Activated B cell treated with CpG ODN at 0.5 μM for 24 hours (primary cell): Measurements from ENCODE around the gene TGFBR1. TPM values are rescaled to one million over a fixed set of nuclear protein-coding genes. Genes with fewer than 3 reads are reported as not detected.
A peak's percentile ranks its signal among the peaks of the same experiment; 100 is the strongest.

Source experiments
- ATAC-seq: fragments of 200-7000 bp; cut with Tn5 transposase; one replicate; pipeline ENCODE4 v1.10.0; 2021; ENCODE audit warnings: low read depth, mild to moderate bottlenecking, moderate library complexity
- CTCF ChIA-PET: fragments of 350-600 bp; sonication (Branson Sonifier 250); formaldehyde crosslinking; loops from one replicate; lab custom pipeline; 2021; ENCODE audit warnings: antibody characterized with exemption; lab: Charles Lee
- POLR2A ChIA-PET: fragments of 350-600 bp; sonication (Branson Sonifier 250); formaldehyde crosslinking; loops from one replicate; lab custom pipeline; 2021; ENCODE audit warnings: antibody characterized with exemption; lab: Charles Lee
- DNase-seq: peaks from one replicate; pipeline ENCODE4 v3.0.0; 2022
- H3K27ac Mint-ChIP-seq: one replicate; pipeline ENCODE4 v1.8.0; 2020; ENCODE audit warnings: mixed read lengths
- H3K27me3 Mint-ChIP-seq: one replicate; pipeline ENCODE4 v1.8.0; 2021; ENCODE audit warnings: mixed read lengths
- H3K36me3 Mint-ChIP-seq: one replicate; pipeline ENCODE4 v1.8.0; 2021; ENCODE audit warnings: low read depth, mixed read lengths
- H3K4me1 Mint-ChIP-seq: one replicate; pipeline ENCODE4 v1.8.0; 2021; ENCODE audit warnings: mixed read lengths
- H3K4me3 Mint-ChIP-seq: one replicate; pipeline ENCODE4 v1.8.0; 2020; ENCODE audit warnings: mild to moderate bottlenecking, mixed read lengths
- H3K9me3 Mint-ChIP-seq: one replicate; pipeline ENCODE4 v1.8.0; 2020; ENCODE audit warnings: mixed read lengths
- CTCF ChIP-seq: fragments of 200-600 bp; IDR thresholded peaks from one replicate; pipeline ENCODE4 v1.8.0; 2022; ENCODE audit warnings: antibody characterized with exemption, mild to moderate bottlenecking
- intact Hi-C: fragments of 100-400 bp; cut with micrococcal nuclease; formaldehyde crosslinking; loops from one replicate; pipeline ENCODE4 v1.15.1; 2024
- total RNA-seq: library from RNA; stranded (reverse); gene quantifications from 2 replicates; pipeline ENCODE4 v1.2.3, GENCODE V29; 2022

Gene TGFBR1
- total RNA-seq, 1 donor from 2014 or later, result 65.3 TPM

GRCh38 chr9:99178912-99179872, 74.3 kb downstream of the TGFBR1 start:
- Mint-ChIP-seq H3K36me3 (peaks cover 2% of the 10 kb centered on the region), H3K27me3 (no peaks in the 10 kb centered on the region), H3K4me1 (peaks cover 87% of the 10 kb centered on the region), H3K27ac (peak overlapping the region; percentile 86), H3K9me3 (no peaks in the 10 kb centered on the region), H3K4me3 (peak overlapping the region; percentile 2)
- no peak for DNase-seq
- intact Hi-C loops, result no loop called here
- no peak for TF ChIP-seq CTCF
- peak; percentile 23 for ATAC-seq
- ChIA-PET POLR2A (interaction anchor here (0.6 to 5.4 kb wide), 8 partner anchors 9 to 75 kb away, joined by 3 to 63 read pairs (median 6); partner anchors contain the start of genes ALG2 and SEC61B), CTCF (interaction anchor here (1.0 to 3.0 kb wide), 6 partner anchors 12 to 642 kb away, joined by 3 to 9 read pairs (median 6); partner anchors contain the start of gene NR4A3)

GRCh38 chr9:99180199-99180598, 75.3 kb downstream of the TGFBR1 start:
- intact Hi-C loops, result loop anchor here (2.0 to 5.0 kb wide), 3 partner anchors 75 to 332 kb away; partner anchors contain the start of gene TGFBR1
- TF ChIP-seq CTCF, result no peak
- Mint-ChIP-seq H3K4me1 (peaks cover 93% of the 10 kb centered on the region), H3K9me3 (no peaks in the 10 kb centered on the region), H3K4me3 (no peak overlapping the region), H3K36me3 (peaks cover 2% of the 10 kb centered on the region), H3K27me3 (no peaks in the 10 kb centered on the region), H3K27ac (peak overlapping the region; percentile 95)
- no peak for ATAC-seq
- POLR2A ChIA-PET, result interaction anchor here (5.4 to 10.8 kb wide), 3 partner anchors 14 to 42 kb away, joined by 54 to 191 read pairs (median 157); partner anchors contain the start of genes ALG2 and SEC61B
- CTCF ChIA-PET, result interaction anchor here (8.4 kb wide), 1 partner anchor 15 kb away, joined by 120 read pairs; no protein-coding TSS in a partner anchor
- DNase-seq, result no peak

GRCh38 chr9:99180662-99181061, 75.7 kb downstream of the TGFBR1 start:
- POLR2A ChIA-PET, result interaction anchor here (1.6 to 10.8 kb wide), 4 partner anchors 15 to 73 kb away, joined by 3 to 191 read pairs (median 100); partner anchors contain the start of genes ALG2 and SEC61B
- no peak for TF ChIP-seq CTCF
- Mint-ChIP-seq H3K4me3 (no peak overlapping the region), H3K27me3 (no peaks in the 10 kb centered on the region), H3K36me3 (peaks cover 2% of the 10 kb centered on the region), H3K9me3 (no peaks in the 10 kb centered on the region), H3K27ac (peak overlapping the region; percentile 95), H3K4me1 (peaks cover 95% of the 10 kb centered on the region)
- DNase-seq (no peak), ATAC-seq (no peak)
- CTCF ChIA-PET, result interaction anchor here (8.4 kb wide), 1 partner anchor 15 kb away, joined by 120 read pairs; no protein-coding TSS in a partner anchor
- intact Hi-C loops, result loop anchor here (1.0 to 5.0 kb wide), 4 partner anchors 76 to 640 kb away; partner anchors contain the start of gene TGFBR1

GRCh38 chr9:99181206-99181605, 76.3 kb downstream of the TGFBR1 start:
- H3K27me3 Mint-ChIP-seq, result no peaks in the 10 kb centered on the region
- POLR2A ChIA-PET, result interaction anchor here (0.8 to 10.8 kb wide), 12 partner anchors 8 to 641 kb away, joined by 3 to 191 read pairs (median 18); partner anchors contain the start of genes ALG2, NR4A3 and SEC61B
- H3K9me3 Mint-ChIP-seq, result no peaks in the 10 kb centered on the region
- peaks cover 96% of the 10 kb centered on the region for H3K4me1 Mint-ChIP-seq
- CTCF ChIA-PET, result interaction anchor here (0.8 to 8.4 kb wide), 4 partner anchors 9 to 52 kb away, joined by 3 to 120 read pairs (median 60); no protein-coding TSS in a partner anchor
- ATAC-seq (no peak), DNase-seq (no peak)
- TF ChIP-seq CTCF, result no peak
- peaks cover 2% of the 10 kb centered on the region for H3K36me3 Mint-ChIP-seq
- intact Hi-C loops, result loop anchor here (1.0 to 5.0 kb wide), 4 partner anchors 76 to 639 kb away; partner anchors contain the start of gene TGFBR1
- H3K4me3 Mint-ChIP-seq, result peak overlapping the region; percentile 61
- H3K27ac Mint-ChIP-seq, result peak overlapping the region; percentile 95
